Panc1 (cell line): ENCODE data around the gene DENND2A. TPM values are rescaled to one million over a fixed set of nuclear protein-coding genes. Genes with fewer than 3 reads are reported as not detected.

Experiments
- ATAC-seq: fragments of 200-7000 bp; cut with Tn5 transposase; 2 replicates; pipeline ENCODE4 v1.9.1; 2020; ENCODE audit warnings: mild to moderate bottlenecking, moderate library complexity
- BruUV-seq: library from RNA; stranded (reverse); fragments of 400-500 nt; replicated peaks from 2 replicates; lab custom pipeline; 2021; lab: Mats Ljungman, UMichigan
- CTCF ChIA-PET: fragments of 300-600 bp; sonication (Branson Sonifier 250); formaldehyde crosslinking; loops from one replicate; lab custom pipeline; 2022; ENCODE audit warnings: antibody characterized with exemption; lab: Charles Lee
- POLR2A ChIA-PET: fragments of 300-600 bp; sonication (Branson Sonifier 250); formaldehyde crosslinking; loops from one replicate; lab custom pipeline; 2022; ENCODE audit warnings: antibody characterized with exemption; lab: Charles Lee
- DNase-seq: peaks from one replicate; pipeline ENCODE4 v3.0.0-alpha.2; 2010; ENCODE audit warnings: low read depth, low spot score
- H3K27ac ChIP-seq: 2 replicates; pipeline ENCODE4 v1.5.1; 2011; ENCODE audit warnings: mild to moderate bottlenecking, low read length, inconsistent platforms
- H3K27me3 ChIP-seq: fragments of 200-500 bp; sonication (Bioruptor generic); 2 replicates; pipeline ENCODE4 v1.6.0; 2014; ENCODE audit warnings: low read length, inconsistent platforms; ENCODE audit not compliant: control insufficient read depth, insufficient read depth
- H3K36me3 ChIP-seq: fragments of 200-500 bp; sonication (Bioruptor generic); 2 replicates; pipeline ENCODE4 v1.5.1; 2014; ENCODE audit warnings: inconsistent platforms, mild to moderate bottlenecking, low read length, moderate library complexity; ENCODE audit not compliant: control insufficient read depth, insufficient read depth
- H3K4me1 ChIP-seq: 2 replicates; pipeline ENCODE4 v1.5.1; 2011; ENCODE audit warnings: inconsistent platforms, mild to moderate bottlenecking, low read length, moderate library complexity; ENCODE audit not compliant: control insufficient read depth, insufficient read depth
- H3K4me3 ChIP-seq, 2 experiments: 2 replicates each; pipeline ENCODE4 v1.5.1; 2011 to 2012; ENCODE audit warnings: low read depth in 2 of 2, low read length in 2 of 2, mild to moderate bottlenecking in 2 of 2, inconsistent platforms in 1 of 2, moderate library complexity in 1 of 2
- H3K9me3 ChIP-seq: fragments of 200-500 bp; sonication (Bioruptor generic); 2 replicates; pipeline ENCODE4 v1.5.1; 2014; ENCODE audit warnings: low read depth, mild to moderate bottlenecking, inconsistent platforms, low read length, moderate library complexity; ENCODE audit not compliant: control insufficient read depth, insufficient read depth
- CTCF ChIP-seq: fragments of 450-650 bp; IDR thresholded peaks from 2 replicates; pipeline ENCODE4 v1.5.1; 2017; ENCODE audit warnings: mild to moderate bottlenecking
- POLR2AphosphoS5 ChIP-seq: IDR thresholded peaks from 2 replicates; pipeline ENCODE4 v1.6.1; 2012; ENCODE audit warnings: mild to moderate bottlenecking, low read depth, low read length, moderate library complexity
- REST ChIP-seq, 2 experiments: IDR thresholded peaks; 2 replicates each; pipeline ENCODE4 v1.6.1; 2011 to 2012; ENCODE audit warnings: low read depth in 2 of 2, control low read depth in 1 of 2, low read length in 1 of 2, mild to moderate bottlenecking in 1 of 2, moderate library complexity in 1 of 2; ENCODE audit not compliant: insufficient read depth in 1 of 2
- SIN3A ChIP-seq: IDR thresholded peaks from 2 replicates; pipeline ENCODE4 v1.6.1; 2012; ENCODE audit warnings: low read depth, mild to moderate bottlenecking, low read length, moderate library complexity, borderline replicate concordance; ENCODE audit not compliant: insufficient read depth
- TCF7L2 ChIP-seq: IDR thresholded peaks from 2 replicates; pipeline ENCODE4 v1.6.1; 2011; ENCODE audit warnings: mild to moderate bottlenecking, low read depth, low read length, inconsistent platforms
- in situ Hi-C: cut with HindIII; loops from 2 replicates; pipeline ENCODE4 v1.10.0; 2016; ENCODE audit warnings: low sequenced_read_pairs, low pct_unique_long_range_greater_than_20kb
- intact Hi-C: fragments of 100-400 bp; cut with micrococcal nuclease; formaldehyde crosslinking; loops from one replicate; pipeline ENCODE4 v1.10.0; 2022; ENCODE audit not compliant: unreplicated experiment
- total RNA-seq: library from RNA; stranded (reverse); gene quantifications from one replicate; pipeline ENCODE4 v1.2.1, GENCODE V29; 2021; ENCODE audit not compliant: unreplicated experiment

The DENND2A gene
- total RNA-seq, 1 experiment from 2014 or later = 1.4 TPM

- DNase-seq = no peak
- Histone ChIP-seq H3K9me3 (no peaks in the 10 kb centered on the region), H3K27me3 (no peaks in the 10 kb centered on the region; the same call in 1 of the 2 replicates), H3K4me1 (no peaks in the 10 kb centered on the region), H3K36me3 (no peaks in the 10 kb centered on the region), H3K27ac (no peak overlapping the region), H3K4me3 (no peak overlapping the region)
- BruUV-seq = no TSS peak
- TF ChIP-seq REST (IDR thresholded peaks at IDR 0.05; ENCODE audit: insufficient read depth in 1 of 2, low read depth in 2 of 2, low read length in 1 of 2) (no peak), SIN3A (no peak), CTCF (peak; percentile 43)
- peak; percentile 75; the same call in 1 of the 2 replicates for ATAC-seq
- in situ Hi-C loops = no loop called here
- ChIA-PET POLR2A (interaction anchor here (0.7 kb wide), 1 partner anchor 146 kb away, joined by 5 read pairs; no protein-coding TSS in a partner anchor), CTCF (interaction anchor here (0.6 kb wide), 1 partner anchor 181 kb away, joined by 3 read pairs; no protein-coding TSS in a partner anchor)
- intact Hi-C loops = no loop called here
Measured at GRCh38 chr7:140661124-140661523, 20.5 kb upstream of the DENND2A start.

- no peak for ATAC-seq
- CTCF ChIA-PET = no interaction called here
- Histone ChIP-seq H3K9me3 (no peaks in the 10 kb centered on the region), H3K4me1 (no peaks in the 10 kb centered on the region), H3K27me3 (no peaks in the 10 kb centered on the region; the same call in 1 of the 2 replicates), H3K36me3 (no peaks in the 10 kb centered on the region), H3K4me3 (no peak overlapping the region), H3K27ac (no peak overlapping the region)
- intact Hi-C loops (no loop called here), in situ Hi-C loops (no loop called here)
- TF ChIP-seq TCF7L2 (no peak), POLR2AphosphoS5 (no peak), CTCF (no peak), SIN3A (no peak), REST (IDR thresholded peaks at IDR 0.05; ENCODE audit: insufficient read depth in 1 of 2, low read depth in 2 of 2, low read length in 1 of 2) (no peak)
- BruUV-seq = no TSS peak
- DNase-seq = no peak
- POLR2A ChIA-PET = no interaction called here
Measured at GRCh38 chr7:140659856-140660255, 19.2 kb upstream of the DENND2A start.
